GM08714 (cell line): ENCODE data around the gene TMEM138.
"Not testable (repeated sequence)": the region's sequence is repeated elsewhere in the genome, so short reads cannot be mapped to it uniquely, and the experiment has no call there.

Source experiments
- H3K4me3 ChIP-seq: fragments of 200-500 bp; sonication (Bioruptor generic); 2 replicates; pipeline ENCODE4 v1.5.1; 2014; ENCODE audit warnings: mild to moderate bottlenecking, low read length, inconsistent platforms
- ZNF274 ChIP-seq: IDR thresholded peaks from 2 replicates; pipeline ENCODE4 v1.6.1; 2012; ENCODE audit warnings: mild to moderate bottlenecking, low read depth, low read length

Gene TMEM138

DNA sequence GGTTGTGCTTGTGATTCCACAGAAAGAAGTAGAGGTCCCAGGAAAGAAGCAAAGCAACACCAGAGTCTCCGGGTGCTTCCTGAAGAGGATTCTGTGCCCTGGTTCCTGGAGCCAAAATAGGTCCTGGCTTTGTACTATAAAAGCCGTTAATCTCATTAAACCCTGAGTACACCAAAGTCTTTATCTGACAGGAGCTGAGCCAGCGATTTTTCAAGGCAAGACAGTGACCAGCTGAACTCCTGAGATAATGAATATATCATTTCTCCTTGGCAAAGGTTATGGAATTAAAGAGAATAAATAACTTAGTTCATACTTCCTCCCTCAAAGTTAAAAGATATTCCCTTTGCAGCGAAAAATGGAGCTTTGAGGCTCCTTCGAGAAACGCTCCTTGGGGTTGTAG lies 5.2 kb downstream of the TMEM138 start:
- no peak for TF ChIP-seq ZNF274
- no peak overlapping the region for H3K4me3 ChIP-seq

GRCh38 chr11:61368646-61369045 lies 6.5 kb downstream of the TMEM138 start:
- TF ChIP-seq ZNF274, result no peak
- H3K4me3 ChIP-seq, result no peak overlapping the region

DNA sequence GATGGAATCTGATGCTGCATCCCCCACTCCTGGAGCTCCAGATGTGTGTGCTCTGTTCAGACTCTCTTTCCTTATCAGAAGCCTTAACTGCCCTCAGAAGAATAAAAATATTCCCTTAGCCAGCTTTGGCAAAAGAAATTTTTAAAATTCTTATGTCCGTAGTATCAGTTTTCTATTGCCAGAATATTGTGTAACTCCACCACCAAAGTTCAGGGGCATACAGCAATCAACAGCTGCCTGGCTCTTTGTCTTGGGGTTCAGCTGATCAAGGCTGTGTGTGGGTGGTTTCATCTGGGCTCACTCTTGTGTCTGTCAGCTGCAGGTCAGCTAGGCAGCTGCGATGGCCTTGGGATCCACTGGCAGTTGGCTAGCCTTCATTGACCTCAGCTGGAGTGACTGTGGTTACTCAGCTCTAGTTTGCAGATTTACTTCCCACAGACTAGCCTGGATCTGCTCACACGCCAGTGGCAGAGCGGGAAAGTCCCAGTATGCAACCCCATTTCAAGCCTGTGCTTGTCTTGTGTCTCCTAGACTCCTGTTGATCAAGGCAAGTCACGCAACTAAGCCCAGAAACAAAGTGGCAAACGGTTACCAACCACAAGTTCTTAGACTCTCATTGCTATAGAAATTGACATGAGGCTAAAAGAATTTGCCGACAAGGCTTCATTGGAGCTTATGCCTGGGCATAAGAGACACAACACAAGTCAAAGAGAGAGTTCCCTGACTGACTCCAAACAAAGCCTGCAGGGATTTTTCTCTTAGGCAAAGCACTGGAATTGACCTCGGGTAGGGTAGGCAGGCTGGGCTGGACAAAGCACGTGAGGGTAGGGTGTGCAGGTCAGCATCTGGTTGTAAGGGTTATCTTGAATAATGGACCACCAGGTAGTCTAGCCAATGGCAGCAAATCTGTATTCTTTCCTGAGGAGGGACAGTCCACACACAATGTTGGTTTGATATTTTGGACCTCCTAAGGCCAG lies 7.5 kb downstream of the TMEM138 start:
- H3K4me3 ChIP-seq, result no peak overlapping the region
- no peak for TF ChIP-seq ZNF274

DNA sequence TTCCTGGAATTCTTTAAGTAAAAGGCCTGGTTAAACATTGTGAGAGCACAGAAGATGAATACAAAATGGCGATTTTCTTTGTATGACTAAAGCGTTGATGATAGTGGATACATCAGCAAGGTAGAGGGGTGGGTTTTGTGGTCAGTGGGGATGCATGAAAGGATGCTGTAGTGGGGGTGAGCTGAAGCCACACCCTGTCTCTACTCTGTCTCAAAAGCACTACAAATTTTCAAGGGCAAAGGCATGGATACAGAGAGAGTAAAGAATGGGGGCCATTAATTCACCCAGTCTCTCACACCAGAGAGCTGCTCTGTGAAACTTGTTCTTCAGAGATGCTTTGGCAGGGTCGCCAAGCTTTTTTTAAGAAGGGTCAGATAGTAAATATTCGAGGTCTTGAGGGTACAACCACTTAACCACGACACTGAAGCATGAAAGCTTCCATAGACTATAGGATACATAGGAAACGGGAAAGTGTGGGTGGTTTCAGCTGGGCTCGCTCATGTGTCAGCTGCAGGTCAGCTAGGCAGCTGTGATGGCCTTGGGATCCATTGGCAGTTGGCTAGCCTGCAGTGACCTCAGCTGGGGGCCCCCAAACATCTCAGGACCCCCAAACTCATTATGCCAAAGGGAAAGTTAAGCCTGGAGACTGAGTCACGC lies 8.3 kb downstream of the TMEM138 start:
- H3K4me3 ChIP-seq, result no peak overlapping the region
- TF ChIP-seq ZNF274, result no peak

- TF ChIP-seq ZNF274, result no peak
- H3K4me3 ChIP-seq, result no peak overlapping the region
Observed at GRCh38 chr11:61372659-61373420, 10.7 kb downstream of the TMEM138 start.

DNA sequence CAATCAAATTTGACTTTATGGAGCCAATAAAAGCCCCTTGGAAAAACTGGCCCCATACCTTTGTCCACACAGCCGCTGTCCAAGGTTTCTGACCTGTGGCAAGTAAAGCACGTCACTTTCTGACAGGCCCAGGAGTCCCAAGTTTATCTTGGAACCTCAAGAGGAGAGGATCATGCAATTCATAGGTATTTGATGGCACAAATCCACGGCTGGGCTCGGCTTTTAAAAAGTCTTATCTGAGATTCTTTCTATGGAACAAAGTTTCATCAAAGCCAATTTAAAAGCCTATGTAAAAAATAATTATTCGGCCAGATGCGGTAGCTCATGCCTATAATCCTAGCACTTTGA lies 13.6 kb downstream of the TMEM138 start:
- H3K4me3 ChIP-seq, result no peak overlapping the region
- TF ChIP-seq ZNF274, result no peak

- TF ChIP-seq ZNF274, result no peak
- no peak overlapping the region for H3K4me3 ChIP-seq
Observed at GRCh38 chr11:61377461-61378160, 15.4 kb downstream of the TMEM138 start.

GRCh38 chr11:61378713-61379313 lies 16.6 kb downstream of the TMEM138 start:
- H3K4me3 ChIP-seq, result no peak overlapping the region
- no peak for TF ChIP-seq ZNF274

GRCh38 chr11:61380884-61381283 lies 18.7 kb downstream of the TMEM138 start:
- TF ChIP-seq ZNF274, result no peak
- no peak overlapping the region for H3K4me3 ChIP-seq

GRCh38 chr11:61383859-61384258 lies 21.7 kb downstream of the TMEM138 start:
- not testable (repeated sequence) for H3K4me3 ChIP-seq

DNA sequence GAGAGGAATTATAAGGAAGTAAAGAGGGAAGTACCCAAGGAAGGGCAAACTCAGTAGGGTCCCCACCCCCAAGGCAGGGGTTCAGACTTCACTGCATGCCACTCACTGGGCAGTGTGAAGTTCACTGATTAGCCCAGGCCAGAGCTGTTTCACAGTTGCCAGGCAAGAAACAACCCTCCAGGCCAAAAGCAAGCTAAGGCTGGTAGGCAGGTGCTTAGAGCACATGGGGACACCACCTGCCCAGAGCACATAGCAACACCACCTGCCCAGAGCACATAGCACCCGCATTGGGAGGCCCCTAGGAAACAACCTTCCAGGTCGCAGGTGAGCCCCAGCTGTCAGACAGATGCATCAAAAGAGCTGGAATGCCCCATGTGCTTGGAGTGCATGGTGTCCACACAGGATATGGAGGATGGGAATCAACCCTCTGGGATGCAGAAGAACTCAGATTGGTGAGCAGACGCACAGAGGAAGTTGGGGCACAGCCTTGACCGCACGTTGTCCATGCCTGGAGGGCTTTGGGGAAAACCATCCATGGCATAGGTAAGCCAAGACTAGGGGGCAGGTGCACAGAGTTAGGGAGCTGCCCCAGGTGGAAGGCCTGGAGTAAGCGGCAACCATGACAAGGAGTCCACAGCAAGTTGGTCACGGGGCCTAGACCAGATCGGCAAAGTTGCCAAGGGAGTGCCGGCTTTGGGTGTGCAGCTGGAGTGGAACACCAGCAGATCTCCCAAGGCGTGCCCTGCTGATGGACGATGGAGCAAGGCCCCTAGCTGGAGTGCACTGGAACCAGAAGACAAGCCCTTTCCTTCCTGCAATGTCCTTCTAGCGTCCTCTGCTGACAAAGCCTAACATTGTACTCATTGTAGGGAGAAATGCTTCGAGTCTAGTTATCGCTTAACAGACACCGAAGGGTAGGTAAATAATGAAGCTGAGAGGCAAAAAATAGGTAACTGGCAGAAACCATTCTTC lies 22.4 kb downstream of the TMEM138 start:
- no peak for TF ChIP-seq ZNF274
- H3K4me3 ChIP-seq, result no peak overlapping the region

DNA sequence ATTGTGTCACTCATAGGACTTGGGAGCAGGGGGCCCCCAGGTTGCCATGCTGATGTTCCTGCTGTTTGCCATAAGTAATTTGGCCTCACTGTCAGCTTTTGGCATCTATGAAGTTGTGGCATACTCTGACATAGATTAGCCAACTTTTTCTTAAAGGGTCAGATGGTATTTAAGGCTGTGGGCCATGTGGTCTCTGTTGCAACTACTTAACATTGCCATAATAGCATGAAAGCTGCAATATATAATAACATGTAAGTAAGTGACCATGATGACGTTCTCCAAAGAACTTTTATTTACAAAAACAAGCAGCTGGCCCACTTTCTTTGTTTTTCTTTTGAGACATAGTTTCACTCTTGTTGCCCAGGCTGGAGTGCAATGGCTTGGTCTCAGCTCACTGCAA lies 28.0 kb downstream of the TMEM138 start:
- no peak for TF ChIP-seq ZNF274
- H3K4me3 ChIP-seq, result no peak overlapping the region
